NOMO-1 (cell line): ENCODE measurements around the gene SHQ1.
"Not testable (repeated sequence)": the region's sequence is repeated elsewhere in the genome, so short reads cannot be mapped to it uniquely, and the experiment has no call there.

Experiments
- DNase-seq, 2 experiments: peaks; one replicate each; lab custom pipeline; 2025; ENCODE audit not compliant: unreplicated experiment in 2 of 2; lab: John Stamatoyannopoulos, UW

The SHQ1 gene

DNA sequence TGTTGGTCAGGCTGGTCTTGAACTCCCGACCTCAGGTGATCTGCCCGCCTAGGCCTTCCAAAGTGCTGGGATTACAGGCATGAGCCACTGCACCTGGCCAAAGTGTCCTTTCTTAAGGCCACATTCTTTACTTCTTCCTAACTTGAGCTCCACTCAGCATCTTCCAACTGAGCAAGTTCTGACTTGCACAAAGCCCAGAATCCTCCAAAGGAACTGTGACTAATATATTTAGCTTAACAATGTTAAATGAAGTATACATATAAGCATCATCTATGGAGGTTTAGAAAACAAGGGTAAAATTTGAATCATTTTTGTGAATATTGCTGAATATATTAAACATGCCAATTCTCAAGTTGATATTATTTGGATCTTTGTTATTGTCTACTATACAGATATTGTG, 93.7 kb downstream of the SHQ1 start:
- no peak for DNase-seq

DNA sequence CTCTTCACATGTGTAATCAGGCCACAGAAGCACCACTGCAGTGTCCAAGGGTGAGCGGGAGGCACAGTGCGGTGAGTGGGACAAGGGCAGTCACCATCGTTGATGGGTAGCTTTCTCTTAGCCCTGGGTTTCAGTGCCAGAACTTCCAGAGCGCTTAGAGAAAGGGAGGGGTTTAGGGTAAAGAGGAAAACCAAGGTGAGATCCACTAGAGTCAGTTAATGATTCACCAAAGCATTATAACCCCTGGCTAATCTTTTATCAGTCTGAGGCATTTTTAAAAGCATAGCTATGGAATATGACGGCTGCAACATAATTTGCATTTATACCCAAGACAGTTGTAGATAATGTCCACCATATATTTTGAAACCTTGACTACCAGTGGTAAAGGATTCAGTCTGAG, 94.8 kb downstream of the SHQ1 start:
- no peak for DNase-seq

DNA sequence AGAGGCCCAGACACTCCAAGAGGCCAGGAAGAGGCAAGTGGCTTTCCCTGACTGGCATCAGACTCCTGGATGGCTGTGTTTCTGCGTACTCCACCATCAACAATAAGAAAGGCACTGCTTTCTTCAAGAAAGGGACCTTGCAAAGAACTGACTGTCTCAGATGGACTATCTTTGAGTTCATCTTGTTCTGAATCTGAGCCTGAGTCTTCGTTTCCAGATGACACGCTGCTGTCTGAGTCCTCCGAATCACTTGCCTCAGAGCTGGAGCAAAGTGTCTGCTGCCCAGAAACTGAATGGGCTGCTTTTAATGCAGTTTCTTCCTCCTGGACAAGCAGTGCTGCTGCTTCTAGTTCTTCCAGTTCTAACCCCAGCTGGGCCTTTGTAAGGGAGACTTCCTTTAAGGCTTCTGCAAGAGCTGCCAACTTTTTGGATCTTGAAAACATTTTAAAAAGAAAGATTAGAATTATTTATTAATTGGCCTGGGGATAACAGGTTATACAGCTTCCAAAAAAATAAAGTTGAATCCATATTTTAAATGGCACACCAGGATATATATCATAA, 97.8 kb downstream of the SHQ1 start:
- no peak for DNase-seq

DNA sequence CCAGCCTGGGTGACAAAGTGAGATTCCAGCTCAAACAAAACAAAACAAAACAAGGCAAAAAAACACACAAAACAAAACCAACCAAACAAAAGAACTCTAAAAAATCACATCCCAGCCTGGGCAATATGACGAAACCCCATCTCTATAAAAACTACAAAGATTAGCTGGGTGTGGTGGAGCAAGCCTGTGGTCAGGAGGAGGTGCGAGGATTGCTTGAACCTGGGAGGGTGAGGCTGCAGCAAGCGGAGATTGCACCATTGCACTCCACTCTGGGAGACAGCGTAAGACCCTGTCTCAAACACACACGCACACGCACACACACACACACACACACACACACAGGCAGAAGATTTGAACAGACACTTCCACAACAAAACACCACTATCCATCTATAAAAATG, 99.6 kb downstream of the SHQ1 start:
- DNase-seq, result peak; percentile 93 to 94

DNA sequence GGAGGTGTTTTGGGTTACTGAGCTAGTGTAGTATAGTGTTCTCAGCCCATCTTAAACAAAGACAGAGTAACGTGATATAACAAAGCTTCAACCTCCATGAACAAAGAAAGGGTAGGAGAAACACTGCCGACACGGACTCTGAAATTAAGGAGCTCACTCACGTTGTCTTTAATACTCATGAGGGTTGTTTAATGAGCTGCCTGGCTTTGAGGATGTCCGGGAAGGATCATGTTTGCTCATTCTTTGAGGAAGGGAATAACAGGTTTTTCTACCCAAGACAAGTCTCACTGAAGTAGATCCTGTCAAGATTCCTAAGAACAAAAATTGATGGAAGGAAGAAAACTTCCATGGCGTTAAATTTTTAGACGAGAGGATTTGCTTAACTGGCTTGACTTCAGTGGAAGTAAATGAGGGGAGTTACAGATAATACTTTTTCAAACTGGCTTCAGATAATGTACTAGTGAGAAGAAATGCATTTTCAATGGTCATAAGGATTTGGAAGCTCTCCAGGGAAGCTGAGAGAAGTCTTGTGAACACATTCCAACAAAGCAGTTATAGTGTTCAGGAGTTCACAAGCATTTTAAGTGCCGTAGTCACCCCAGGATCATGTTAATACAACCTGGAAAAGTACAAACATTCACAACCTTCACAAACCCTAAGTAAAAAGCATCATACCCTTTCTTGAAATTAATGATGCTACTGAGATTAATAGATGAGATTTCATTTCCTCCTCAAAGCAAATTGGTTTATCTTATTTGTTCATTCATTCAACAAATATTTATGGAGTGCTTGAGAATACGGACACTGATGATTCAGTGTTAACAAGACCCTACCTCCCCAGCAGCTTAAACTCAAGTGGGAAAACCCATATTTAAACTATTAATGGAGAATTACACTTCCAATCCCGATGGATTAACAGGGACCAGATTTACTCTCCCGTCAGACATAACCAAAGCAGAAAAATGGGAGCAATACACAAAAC, 101.5 kb downstream of the SHQ1 start:
- DNase-seq, result no peak

DNA sequence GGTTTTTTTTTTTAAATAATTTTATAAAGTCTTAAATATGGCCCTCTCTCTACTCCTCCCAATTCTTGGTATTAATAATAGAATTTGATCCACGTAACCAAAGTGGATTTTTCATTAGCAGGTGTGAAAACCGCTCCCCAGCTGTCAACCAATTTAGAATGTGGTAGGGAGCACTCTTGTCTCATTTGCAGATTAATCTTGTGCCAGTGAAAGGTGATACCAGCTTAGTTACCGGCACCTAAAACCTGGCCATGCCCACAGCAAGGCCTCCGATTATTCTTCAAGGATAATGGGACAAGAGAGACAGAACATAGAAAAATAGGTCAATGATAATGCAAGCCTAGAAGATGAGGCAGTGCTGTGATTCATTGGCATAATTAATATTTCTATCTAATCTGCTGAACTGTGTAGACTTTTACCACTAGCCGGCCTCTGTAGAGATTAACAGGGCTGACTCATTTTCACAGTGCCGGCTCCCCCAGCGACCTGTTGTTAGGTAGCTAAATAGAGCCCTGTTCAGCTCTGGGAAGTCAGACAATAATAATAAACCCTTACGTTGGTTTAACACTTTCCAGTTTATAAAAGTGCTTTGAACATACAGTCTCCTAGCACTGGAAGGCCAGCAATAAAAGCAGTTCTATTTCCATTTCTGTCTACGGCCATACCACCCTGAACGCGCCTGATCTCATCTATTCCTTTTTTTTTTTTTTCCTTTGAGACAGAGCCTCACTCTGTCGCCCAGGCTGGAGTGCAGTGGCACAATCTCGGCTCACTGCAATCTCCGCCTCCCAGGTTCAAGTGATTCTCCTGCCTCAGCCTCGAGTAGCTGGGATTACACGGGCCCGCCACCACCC, 102.9 kb downstream of the SHQ1 start:
- DNase-seq, result no peak

DNA sequence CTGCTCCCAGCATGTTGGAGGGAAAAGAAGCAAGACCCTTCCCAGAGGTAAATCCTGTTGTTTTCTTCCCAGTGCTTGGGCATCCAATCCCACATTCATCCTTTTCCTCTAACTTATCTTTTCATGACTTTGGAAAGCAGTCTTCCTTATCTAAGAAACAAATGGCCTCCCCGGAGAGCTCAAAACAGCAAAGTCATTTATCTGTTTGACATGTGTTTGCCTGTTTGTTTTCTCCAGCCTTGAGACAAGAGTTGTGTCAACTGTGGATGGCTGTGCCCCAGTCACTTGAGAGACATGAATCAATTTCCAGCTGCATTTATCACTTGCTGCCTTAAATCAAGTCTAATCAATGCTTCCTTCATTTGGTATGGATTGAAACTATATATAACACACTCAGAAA, 103.9 kb downstream of the SHQ1 start:
- no peak for DNase-seq

DNA sequence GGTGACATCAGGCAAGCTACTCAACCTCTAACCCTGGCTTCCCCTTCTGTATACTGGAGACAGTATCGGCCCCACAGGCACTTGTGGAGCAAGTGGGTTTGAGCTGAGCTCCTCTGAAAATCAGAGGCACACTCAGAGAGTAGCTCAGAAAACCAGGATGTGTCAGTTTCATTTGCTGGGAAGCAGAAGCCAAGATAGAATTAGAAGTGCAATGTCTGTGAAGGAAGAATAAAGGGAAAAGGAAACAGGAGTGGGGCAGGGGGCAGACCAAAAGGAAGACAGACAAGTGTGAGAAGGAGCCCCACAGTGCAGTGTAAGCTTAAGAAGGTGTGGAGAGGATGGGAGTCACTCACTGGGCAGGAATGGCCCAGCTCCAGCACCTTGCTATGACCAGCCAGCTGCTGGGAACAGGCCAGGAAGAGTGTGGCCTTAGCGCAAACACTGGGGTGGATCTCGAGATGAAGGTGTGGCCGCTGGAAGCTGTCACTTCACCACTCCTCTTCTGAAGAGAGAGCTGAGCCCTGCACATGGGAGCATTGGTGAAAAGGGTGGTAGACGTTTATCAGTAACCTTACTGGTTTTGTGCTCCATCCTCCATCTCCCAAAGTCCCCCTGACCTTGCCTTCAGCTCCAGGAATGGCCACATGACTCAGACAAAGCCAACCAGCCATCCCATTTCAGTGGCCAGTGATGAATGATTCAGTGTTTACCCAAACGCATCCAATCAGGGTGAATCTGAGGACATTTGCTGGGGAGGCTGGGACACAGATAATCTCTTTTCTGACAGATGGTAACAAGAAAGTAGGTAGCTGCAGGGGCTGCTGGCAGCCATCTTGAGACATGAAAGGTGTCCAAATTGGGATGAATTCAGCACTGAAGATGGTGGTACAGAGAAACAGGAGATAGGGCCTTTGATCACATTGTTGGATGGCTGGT, 108.4 kb downstream of the SHQ1 start:
- DNase-seq, result no peak

DNA sequence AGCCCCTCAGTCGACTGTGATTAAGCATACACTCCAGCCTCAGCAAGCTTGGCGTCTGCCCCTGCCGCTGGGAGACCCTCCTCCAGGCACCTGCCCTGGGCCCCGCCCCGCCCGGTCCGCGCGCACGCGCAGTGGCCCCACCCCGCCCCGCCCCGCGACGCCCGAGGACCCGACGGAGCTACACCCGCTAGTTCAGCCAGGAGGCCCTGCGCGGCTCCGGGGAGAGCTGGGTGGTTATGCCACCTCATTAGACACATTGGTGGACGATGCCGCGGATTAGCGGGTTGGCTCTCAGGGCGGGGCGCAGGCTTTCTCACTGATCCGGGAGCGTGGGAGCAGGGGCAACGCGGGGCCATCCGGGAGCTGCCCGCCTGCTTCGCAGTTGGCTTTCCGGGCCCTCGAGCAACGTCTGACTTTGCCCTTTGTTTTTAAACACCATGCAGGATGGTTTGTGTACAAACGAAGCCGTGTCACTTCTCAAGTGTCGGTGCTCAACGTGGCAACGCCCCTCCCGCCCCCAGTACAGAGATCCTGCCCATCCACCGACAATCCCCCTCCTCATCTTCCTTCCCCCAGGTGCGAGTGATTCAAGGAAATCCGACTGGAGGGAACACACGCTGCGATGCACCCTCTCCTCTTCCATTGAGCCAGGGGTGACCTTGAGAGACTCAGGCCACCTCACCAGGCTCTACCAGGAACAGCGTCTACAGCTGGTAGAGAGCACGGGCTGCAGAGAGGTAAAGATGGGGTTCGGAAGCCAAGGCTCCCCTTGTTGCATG, 109.3 kb downstream of the SHQ1 start:
- peak in 1 of 2 experiments; percentile 27 for DNase-seq

DNA sequence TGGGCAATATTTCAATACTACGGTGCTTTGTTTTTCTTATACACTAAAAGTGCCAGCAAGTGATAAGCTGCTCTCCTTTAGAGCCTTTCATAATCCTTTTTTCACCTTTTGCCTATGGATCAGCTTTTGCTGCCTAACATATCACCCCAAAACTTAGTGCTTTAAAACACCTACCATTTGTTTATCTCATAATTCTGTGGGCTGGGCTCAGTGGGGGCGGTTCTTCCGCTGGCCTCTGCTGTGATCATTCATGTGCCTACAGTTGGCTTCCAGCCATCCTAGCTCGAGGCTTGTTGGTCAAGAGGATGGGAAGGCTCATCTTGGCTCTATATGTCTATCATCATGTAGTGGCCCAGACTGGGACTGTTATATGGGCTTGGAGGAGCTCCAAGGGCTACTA, 113.2 kb downstream of the SHQ1 start:
- DNase-seq, result not testable (repeated sequence)

DNA sequence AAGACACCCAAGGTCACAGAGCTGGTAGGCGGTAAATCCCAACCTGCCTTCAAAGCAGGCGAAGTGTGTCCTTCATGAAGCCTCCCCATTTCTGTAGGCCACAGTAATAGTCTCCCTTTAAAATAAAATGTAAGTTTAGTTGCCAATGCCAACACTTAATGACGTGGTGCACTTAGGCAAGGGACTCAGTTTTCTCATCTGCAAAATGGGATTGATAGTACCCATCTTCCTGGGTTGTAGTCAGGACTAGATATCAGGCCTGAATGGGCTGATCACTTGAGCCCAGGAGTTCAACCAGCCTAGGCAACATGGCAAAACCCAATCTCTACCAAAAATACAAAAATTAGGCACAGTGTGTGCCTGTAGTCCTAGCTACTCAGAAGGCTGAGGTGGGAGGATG, 114.6 kb downstream of the SHQ1 start:
- no peak for DNase-seq

DNA sequence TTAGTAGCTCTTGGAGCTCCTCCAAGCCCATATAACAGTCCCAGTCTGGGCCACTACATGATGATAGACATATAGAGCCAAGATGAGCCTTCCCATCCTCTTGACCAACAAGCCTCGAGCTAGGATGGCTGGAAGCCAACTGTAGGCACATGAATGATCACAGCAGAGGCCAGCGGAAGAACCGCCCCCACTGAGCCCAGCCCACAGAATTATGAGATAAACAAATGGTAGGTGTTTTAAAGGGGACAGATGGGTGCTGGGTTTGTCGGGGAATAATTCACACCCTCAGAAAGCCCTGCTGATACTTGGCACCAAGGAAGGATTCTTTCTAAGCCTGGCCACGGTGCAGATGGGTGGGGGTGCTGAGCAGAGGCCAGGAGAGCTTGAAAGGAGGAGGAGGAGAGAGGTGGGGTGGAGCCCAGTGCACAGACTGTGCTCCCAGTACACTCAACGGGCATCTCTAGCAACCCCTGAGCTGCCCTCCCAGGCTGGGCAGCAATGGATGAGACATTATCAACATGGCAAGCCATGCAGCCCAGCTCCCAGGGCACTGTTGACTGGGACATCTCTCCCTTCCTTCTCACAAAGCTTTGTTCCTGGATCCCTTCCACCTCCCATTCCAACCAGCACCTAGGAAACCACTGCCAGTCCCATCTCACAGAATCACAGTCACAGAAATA, 115.4 kb downstream of the SHQ1 start:
- DNase-seq, result not testable (repeated sequence)

DNA sequence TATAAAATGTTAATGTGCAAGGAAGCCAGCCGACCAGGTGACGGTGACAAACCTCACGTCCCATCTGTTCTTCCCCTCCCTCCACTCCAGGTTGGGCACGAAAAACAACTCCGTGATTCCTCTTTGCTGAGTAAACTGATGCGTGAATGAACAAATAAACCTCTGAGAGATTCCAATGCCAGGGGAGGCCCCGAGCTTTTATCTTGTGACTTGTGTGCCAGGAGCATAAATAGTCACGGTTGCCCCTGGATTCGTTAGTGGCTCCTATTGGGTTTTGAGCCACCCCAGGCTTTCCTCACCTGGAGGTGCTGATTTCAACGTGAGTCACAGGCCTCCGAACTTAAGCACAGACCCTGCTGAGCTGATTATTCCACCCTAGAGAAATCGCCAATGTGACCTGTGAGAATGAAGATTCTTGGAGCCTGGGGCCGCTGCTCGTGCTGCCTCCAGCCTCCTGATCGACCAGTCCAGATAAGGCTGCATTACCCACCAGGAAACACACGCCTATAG, 119.2 kb downstream of the SHQ1 start:
- DNase-seq, result no peak

DNA sequence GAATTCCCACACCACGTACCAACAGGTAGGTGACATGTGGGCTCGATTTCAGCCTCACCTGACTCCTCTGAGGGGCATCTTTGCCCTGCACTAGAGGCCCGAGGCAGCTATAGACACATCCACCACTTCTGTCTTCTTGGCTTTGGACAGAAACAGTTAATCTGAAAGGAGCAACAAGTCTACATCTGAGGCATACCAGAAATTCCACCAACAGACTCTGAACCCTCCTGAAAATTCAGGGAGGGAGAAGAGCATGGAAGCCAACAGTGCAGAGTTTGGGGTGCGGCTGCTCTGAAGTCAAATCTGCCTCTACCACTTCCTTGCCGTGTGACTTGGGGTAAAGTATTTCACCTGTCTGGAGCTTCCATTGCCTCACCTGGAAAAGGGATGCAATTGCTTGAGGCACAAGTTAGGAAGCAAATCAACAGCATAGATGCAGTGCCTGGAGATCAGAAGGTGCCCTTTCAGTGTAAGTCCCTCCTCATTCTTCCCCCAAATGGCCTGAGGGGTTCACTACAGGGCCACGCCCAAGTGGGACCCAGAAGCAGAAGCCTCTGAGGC, 119.8 kb downstream of the SHQ1 start:
- DNase-seq, result no peak

DNA sequence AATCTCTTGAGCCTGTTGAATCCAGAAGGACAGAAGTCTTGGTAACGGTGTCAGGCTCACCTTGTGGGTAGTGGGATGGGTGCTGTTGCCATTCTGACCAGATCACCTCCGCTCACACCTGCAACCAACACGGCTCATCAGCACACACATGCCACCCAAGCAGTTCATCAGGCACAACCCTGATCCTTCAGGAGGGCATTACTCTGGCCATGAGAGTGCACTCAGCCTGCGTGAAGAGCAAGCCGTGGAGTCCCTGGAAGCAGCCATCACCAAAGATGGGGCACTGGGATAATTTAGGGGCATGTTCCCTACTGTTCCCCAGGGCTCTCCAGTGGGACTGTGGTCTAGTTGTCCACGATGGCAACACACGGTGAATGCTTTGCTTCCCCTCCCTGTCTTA, 120.5 kb downstream of the SHQ1 start:
- DNase-seq, result no peak

DNA sequence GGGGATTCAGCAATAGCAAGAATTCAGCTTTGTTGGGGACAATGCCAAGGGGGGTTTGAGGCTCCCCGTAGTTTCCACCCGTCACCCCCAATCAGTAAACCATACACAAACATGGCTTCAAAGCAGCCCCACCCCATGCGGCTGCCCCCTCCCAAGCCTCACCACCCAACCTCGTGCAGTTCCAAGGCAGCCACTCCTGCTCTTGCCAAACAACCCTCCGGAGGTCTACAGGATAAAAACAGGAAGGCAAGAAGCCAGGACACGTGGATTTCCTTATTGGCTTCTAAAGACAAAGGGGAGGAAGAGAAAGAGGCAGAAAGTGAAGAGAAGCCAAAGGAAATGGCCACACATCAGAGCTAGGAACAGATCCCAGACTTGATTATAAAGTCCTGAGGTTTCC, 121.1 kb downstream of the SHQ1 start:
- no peak for DNase-seq

DNA sequence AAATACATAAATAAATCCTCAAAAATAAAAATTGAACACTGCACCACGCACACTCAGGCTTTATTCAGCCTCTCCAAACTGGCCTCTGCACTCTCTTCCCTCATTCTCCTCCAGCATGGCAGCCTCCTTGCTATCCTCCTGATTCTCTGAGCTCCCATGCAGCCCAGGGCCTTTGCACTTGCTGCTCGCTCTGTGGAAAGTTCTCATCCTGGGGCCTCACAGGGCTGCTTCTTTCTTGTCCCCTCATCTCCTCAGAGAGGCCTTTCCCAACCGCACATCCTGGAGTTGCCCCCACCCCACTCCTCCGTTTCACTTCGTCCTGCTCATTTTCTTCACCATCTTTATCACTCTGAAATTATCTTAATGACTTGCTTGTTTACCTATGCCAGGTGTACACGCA, 123.0 kb downstream of the SHQ1 start:
- DNase-seq, result no peak

DNA sequence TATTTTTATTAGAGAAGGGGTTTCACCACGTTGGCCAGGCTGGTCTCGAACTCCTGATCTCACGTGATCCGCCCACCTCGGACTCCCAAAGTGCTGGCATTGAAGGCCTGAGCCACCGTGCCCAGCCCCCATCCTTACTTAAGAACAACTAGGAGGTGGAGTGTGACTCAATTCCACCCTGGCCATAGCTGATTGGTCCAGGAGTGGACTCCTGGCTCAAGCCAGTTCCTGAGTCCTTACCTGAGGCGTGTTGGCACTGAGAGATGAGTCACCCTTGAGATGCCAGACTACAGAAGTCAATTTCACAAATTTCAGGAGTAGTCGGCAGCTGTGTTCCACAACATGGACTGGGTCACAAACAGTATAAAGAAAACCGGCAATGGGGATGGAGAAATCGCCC, 124.2 kb downstream of the SHQ1 start:
- no peak for DNase-seq
